Panc1 (cell line): ENCODE measurements around the gene NDUFB11. TPM values are rescaled to one million over a fixed set of nuclear protein-coding genes. Genes with fewer than 3 reads are reported as not detected.
A peak's percentile ranks its signal among the peaks of the same experiment; 100 is the strongest.
"Not testable (repeated sequence)": the region's sequence is repeated elsewhere in the genome, so short reads cannot be mapped to it uniquely, and the experiment has no call there.

Experiments used
- ATAC-seq: fragments of 200-7000 bp; cut with Tn5 transposase; 2 replicates; pipeline ENCODE4 v1.9.1; 2020; ENCODE audit warnings: mild to moderate bottlenecking, moderate library complexity
- BruUV-seq: library from RNA; stranded (reverse); fragments of 400-500 nt; replicated peaks from 2 replicates; lab custom pipeline; 2021; lab: Mats Ljungman, UMichigan
- CTCF ChIA-PET: fragments of 300-600 bp; sonication (Branson Sonifier 250); formaldehyde crosslinking; loops from one replicate; lab custom pipeline; 2022; ENCODE audit warnings: antibody characterized with exemption; lab: Charles Lee
- POLR2A ChIA-PET: fragments of 300-600 bp; sonication (Branson Sonifier 250); formaldehyde crosslinking; loops from one replicate; lab custom pipeline; 2022; ENCODE audit warnings: antibody characterized with exemption; lab: Charles Lee
- DNase-seq: peaks from one replicate; pipeline ENCODE4 v3.0.0-alpha.2; 2010; ENCODE audit warnings: low read depth, low spot score
- H3K27ac ChIP-seq: 2 replicates; pipeline ENCODE4 v1.5.1; 2011; ENCODE audit warnings: mild to moderate bottlenecking, low read length, inconsistent platforms
- H3K27me3 ChIP-seq: fragments of 200-500 bp; sonication (Bioruptor generic); 2 replicates; pipeline ENCODE4 v1.6.0; 2014; ENCODE audit warnings: low read length, inconsistent platforms; ENCODE audit not compliant: control insufficient read depth, insufficient read depth
- H3K36me3 ChIP-seq: fragments of 200-500 bp; sonication (Bioruptor generic); 2 replicates; pipeline ENCODE4 v1.5.1; 2014; ENCODE audit warnings: inconsistent platforms, mild to moderate bottlenecking, low read length, moderate library complexity; ENCODE audit not compliant: control insufficient read depth, insufficient read depth
- H3K4me1 ChIP-seq: 2 replicates; pipeline ENCODE4 v1.5.1; 2011; ENCODE audit warnings: inconsistent platforms, mild to moderate bottlenecking, low read length, moderate library complexity; ENCODE audit not compliant: control insufficient read depth, insufficient read depth
- H3K4me3 ChIP-seq, 2 experiments: 2 replicates each; pipeline ENCODE4 v1.5.1; 2011 to 2012; ENCODE audit warnings: low read depth in 2 of 2, low read length in 2 of 2, mild to moderate bottlenecking in 2 of 2, inconsistent platforms in 1 of 2, moderate library complexity in 1 of 2
- H3K9me3 ChIP-seq: fragments of 200-500 bp; sonication (Bioruptor generic); 2 replicates; pipeline ENCODE4 v1.5.1; 2014; ENCODE audit warnings: low read depth, mild to moderate bottlenecking, inconsistent platforms, low read length, moderate library complexity; ENCODE audit not compliant: control insufficient read depth, insufficient read depth
- POLR2AphosphoS5 ChIP-seq: IDR thresholded peaks from 2 replicates; pipeline ENCODE4 v1.6.1; 2012; ENCODE audit warnings: mild to moderate bottlenecking, low read depth, low read length, moderate library complexity
- SIN3A ChIP-seq: IDR thresholded peaks from 2 replicates; pipeline ENCODE4 v1.6.1; 2012; ENCODE audit warnings: low read depth, mild to moderate bottlenecking, low read length, moderate library complexity, borderline replicate concordance; ENCODE audit not compliant: insufficient read depth
- TCF7L2 ChIP-seq: IDR thresholded peaks from 2 replicates; pipeline ENCODE4 v1.6.1; 2011; ENCODE audit warnings: mild to moderate bottlenecking, low read depth, low read length, inconsistent platforms
- in situ Hi-C: cut with HindIII; loops from 2 replicates; pipeline ENCODE4 v1.10.0; 2016; ENCODE audit warnings: low sequenced_read_pairs, low pct_unique_long_range_greater_than_20kb
- intact Hi-C: fragments of 100-400 bp; cut with micrococcal nuclease; formaldehyde crosslinking; loops from one replicate; pipeline ENCODE4 v1.10.0; 2022; ENCODE audit not compliant: unreplicated experiment
- total RNA-seq: library from RNA; stranded (reverse); gene quantifications from one replicate; pipeline ENCODE4 v1.2.1, GENCODE V29; 2021; ENCODE audit not compliant: unreplicated experiment
- TF ChIP-seq, protein P1 (sequence below), 2 experiments: IDR thresholded peaks; 2 replicates each; pipeline ENCODE4 v1.6.1; 2011 to 2012; ENCODE audit warnings: low read depth in 2 of 2, control low read depth in 1 of 2, low read length in 1 of 2, mild to moderate bottlenecking in 1 of 2, moderate library complexity in 1 of 2; ENCODE audit not compliant: insufficient read depth in 1 of 2
- TF ChIP-seq, protein P2 (sequence below): fragments of 450-650 bp; IDR thresholded peaks from 2 replicates; pipeline ENCODE4 v1.5.1; 2017; ENCODE audit warnings: mild to moderate bottlenecking

Gene NDUFB11
- total RNA-seq, 1 experiment from 2014 or later = 109 TPM

DNA sequence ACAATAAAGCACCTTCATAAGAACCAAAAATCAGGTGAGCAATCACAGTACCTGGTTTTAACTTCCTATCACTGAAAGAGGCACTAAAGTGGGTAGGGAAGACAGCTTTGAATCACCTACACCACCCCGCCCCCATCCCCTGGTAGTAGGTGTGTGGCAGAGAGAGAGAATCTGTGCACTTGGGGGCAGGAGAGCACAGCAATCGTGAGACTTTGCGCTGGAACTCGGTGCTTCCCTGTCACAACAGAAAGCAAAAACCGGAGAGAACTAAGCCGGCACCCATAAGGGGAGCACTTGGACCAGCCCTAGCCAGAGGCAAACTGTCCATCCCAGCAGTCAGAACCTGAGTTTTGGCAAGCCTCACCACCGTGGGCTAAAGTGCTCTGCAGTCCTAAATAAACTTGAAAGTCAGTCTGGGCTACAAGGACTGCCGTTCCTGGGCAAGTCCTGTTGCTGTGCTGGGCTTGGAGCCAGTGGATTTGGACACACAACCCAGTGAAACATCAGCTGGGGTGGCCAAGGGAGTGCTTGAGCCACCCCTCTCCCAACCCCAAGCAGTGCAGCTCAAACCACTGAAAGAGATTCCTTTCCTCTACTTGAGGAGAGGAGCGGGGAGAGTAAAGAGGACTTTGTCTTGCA lies 32.1 kb downstream of the NDUFB11 start:
- no peaks in the 10 kb centered on the region for H3K36me3 ChIP-seq
- DNase-seq = no peak
- TF ChIP-seq SIN3A (no peak), TCF7L2 (no peak), POLR2AphosphoS5 (no peak)
- TF ChIP-seq, protein P1, sequence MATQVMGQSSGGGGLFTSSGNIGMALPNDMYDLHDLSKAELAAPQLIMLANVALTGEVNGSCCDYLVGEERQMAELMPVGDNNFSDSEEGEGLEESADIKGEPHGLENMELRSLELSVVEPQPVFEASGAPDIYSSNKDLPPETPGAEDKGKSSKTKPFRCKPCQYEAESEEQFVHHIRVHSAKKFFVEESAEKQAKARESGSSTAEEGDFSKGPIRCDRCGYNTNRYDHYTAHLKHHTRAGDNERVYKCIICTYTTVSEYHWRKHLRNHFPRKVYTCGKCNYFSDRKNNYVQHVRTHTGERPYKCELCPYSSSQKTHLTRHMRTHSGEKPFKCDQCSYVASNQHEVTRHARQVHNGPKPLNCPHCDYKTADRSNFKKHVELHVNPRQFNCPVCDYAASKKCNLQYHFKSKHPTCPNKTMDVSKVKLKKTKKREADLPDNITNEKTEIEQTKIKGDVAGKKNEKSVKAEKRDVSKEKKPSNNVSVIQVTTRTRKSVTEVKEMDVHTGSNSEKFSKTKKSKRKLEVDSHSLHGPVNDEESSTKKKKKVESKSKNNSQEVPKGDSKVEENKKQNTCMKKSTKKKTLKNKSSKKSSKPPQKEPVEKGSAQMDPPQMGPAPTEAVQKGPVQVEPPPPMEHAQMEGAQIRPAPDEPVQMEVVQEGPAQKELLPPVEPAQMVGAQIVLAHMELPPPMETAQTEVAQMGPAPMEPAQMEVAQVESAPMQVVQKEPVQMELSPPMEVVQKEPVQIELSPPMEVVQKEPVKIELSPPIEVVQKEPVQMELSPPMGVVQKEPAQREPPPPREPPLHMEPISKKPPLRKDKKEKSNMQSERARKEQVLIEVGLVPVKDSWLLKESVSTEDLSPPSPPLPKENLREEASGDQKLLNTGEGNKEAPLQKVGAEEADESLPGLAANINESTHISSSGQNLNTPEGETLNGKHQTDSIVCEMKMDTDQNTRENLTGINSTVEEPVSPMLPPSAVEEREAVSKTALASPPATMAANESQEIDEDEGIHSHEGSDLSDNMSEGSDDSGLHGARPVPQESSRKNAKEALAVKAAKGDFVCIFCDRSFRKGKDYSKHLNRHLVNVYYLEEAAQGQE (IDR thresholded peaks at IDR 0.05; ENCODE audit: insufficient read depth in 1 of 2, low read depth in 2 of 2, low read length in 1 of 2) = no peak
- TF ChIP-seq, protein P2, sequence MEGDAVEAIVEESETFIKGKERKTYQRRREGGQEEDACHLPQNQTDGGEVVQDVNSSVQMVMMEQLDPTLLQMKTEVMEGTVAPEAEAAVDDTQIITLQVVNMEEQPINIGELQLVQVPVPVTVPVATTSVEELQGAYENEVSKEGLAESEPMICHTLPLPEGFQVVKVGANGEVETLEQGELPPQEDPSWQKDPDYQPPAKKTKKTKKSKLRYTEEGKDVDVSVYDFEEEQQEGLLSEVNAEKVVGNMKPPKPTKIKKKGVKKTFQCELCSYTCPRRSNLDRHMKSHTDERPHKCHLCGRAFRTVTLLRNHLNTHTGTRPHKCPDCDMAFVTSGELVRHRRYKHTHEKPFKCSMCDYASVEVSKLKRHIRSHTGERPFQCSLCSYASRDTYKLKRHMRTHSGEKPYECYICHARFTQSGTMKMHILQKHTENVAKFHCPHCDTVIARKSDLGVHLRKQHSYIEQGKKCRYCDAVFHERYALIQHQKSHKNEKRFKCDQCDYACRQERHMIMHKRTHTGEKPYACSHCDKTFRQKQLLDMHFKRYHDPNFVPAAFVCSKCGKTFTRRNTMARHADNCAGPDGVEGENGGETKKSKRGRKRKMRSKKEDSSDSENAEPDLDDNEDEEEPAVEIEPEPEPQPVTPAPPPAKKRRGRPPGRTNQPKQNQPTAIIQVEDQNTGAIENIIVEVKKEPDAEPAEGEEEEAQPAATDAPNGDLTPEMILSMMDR = no peak
- in situ Hi-C loops (no loop called here), intact Hi-C loops (no loop called here)
- POLR2A ChIA-PET = no interaction called here
- no peaks in the 10 kb centered on the region for H3K9me3 ChIP-seq
- peak; percentile 51; the same call in 1 of the 2 replicates for ATAC-seq
- H3K4me1 ChIP-seq = no peaks in the 10 kb centered on the region
- H3K4me3 ChIP-seq = no peak overlapping the region
- no TSS peak for BruUV-seq
- CTCF ChIA-PET = no interaction called here
- H3K27me3 ChIP-seq = no peaks in the 10 kb centered on the region
- H3K27ac ChIP-seq = no peak overlapping the region

DNA sequence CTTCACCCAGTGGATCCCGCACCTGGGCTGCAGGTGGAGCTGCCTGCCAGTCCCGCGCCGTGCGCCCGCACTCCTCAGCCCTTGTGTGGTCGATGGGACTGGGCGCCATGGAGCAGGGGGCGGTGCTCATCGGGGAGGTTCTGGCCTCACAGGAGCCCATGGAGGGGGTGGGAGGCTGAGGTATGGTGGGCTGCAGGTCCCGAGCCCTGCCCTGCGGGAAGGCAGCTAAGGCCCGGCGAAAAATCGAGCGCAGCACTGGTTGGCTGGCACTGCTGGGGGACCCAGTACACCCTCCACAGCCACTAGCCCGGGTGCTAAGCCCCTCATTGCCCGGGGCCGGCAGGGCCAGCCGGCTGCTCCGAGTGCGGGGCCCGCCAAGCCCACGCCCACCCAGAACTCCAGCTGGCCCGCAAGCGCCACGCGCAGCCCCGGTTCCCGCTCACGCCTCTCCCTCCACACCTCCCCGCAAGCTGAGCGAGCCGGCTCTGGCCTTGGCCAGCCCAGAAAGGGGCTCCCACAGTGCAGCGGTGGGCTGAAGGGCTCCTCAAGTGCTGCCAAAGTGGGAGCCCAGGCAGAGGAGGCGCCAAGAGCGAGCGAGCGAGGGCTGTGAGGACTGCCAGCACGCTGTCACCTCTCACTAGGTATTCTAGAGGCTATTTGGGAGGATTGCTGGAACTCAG lies 33.4 kb downstream of the NDUFB11 start:
- intact Hi-C loops, H3K4me3 ChIP-seq, H3K27ac ChIP-seq, CTCF ChIA-PET, ATAC-seq, POLR2A ChIA-PET, BruUV-seq, in situ Hi-C loops, H3K36me3 ChIP-seq, H3K4me1 ChIP-seq, DNase-seq, H3K27me3 ChIP-seq, H3K9me3 ChIP-seq: not testable (repeated sequence)

DNA sequence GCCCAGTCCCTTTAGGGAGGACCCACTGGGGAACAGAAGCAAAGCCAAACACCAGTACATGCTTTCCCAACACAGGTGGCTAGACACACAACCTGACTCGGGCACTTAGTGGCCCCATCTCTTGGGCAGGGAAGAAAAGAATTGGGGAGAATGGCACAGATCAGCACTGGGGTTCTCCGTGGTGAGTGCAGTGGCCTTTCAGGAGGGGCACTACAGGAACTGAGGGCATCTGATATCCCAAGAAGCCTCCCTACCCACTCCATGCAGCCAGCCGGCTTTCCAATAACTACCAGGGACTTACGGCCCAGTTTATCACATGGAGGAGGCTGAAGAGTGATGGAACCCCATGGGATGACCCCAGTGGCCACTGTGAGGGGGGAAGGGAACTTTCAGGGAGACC lies 43.3 kb downstream of the NDUFB11 start:
- ChIA-PET POLR2A (no interaction called here), CTCF (no interaction called here)
- intact Hi-C loops = no loop called here
- H3K4me1 ChIP-seq = no peaks in the 10 kb centered on the region
- no peak for TF ChIP-seq TCF7L2
- TF ChIP-seq, protein P2 = no peak
- TF ChIP-seq, protein P1 (IDR thresholded peaks at IDR 0.05; ENCODE audit: insufficient read depth in 1 of 2, low read depth in 2 of 2, low read length in 1 of 2) = no peak
- no peak for TF ChIP-seq POLR2AphosphoS5
- no peak for TF ChIP-seq SIN3A
- H3K27ac ChIP-seq = no peak overlapping the region
- no peaks in the 10 kb centered on the region for H3K9me3 ChIP-seq
- ATAC-seq (no peak), DNase-seq (no peak)
- no peak overlapping the region for H3K4me3 ChIP-seq
- H3K27me3 ChIP-seq = no peaks in the 10 kb centered on the region
- in situ Hi-C loops = no loop called here
- no peaks in the 10 kb centered on the region for H3K36me3 ChIP-seq
- no TSS peak for BruUV-seq
